Muscle layer of duodenum (tissue), 2 donors: Measurements from ENCODE around the gene WFDC8.

ENCODE experiments used
- H3K27ac ChIP-seq: one replicate; pipeline ENCODE4 v1.7.0; 2013; ENCODE audit warnings: mild to moderate bottlenecking, low read length
- H3K27me3 ChIP-seq: one replicate; pipeline ENCODE4 v1.7.0; 2013; ENCODE audit warnings: low read depth, mild to moderate bottlenecking, control low read depth, low read length
- H3K36me3 ChIP-seq, 2 donors: one replicate each; pipeline ENCODE4 v1.7.0; 2013; ENCODE audit warnings: low read length in 2 of 2, control low read depth in 1 of 2, mild to moderate bottlenecking in 1 of 2; ENCODE audit not compliant: insufficient read depth in 2 of 2, control insufficient read depth in 1 of 2
- H3K4me1 ChIP-seq, 2 donors: one replicate each; pipeline ENCODE4 v1.7.0; 2013; ENCODE audit warnings: low read length in 2 of 2, mild to moderate bottlenecking in 2 of 2, control low read depth in 1 of 2, moderate library complexity in 1 of 2; ENCODE audit not compliant: insufficient read depth in 2 of 2, control insufficient read depth in 1 of 2
- H3K4me3 ChIP-seq, 2 donors: one replicate each; pipeline ENCODE4 v1.7.0; 2013; ENCODE audit warnings: low read length in 2 of 2, low read depth in 1 of 2, mild to moderate bottlenecking in 1 of 2
- H3K9me3 ChIP-seq, 2 donors: one replicate each; pipeline ENCODE4 v1.7.0; 2013; ENCODE audit warnings: low read length in 2 of 2, control low read depth in 1 of 2, mild to moderate bottlenecking in 1 of 2; ENCODE audit not compliant: control insufficient read depth in 1 of 2
- donor health status: healthy.

Gene WFDC8

GRCh38 chr20:45509091-45509490 is 70.0 kb downstream of the WFDC8 start:
- H3K4me3 ChIP-seq, result no peak overlapping the region
- no peaks in the 10 kb centered on the region for H3K36me3 ChIP-seq
- H3K9me3 ChIP-seq, result no peaks in the 10 kb centered on the region
- no peaks in the 10 kb centered on the region for H3K4me1 ChIP-seq
- no peak overlapping the region for H3K27ac ChIP-seq
- H3K27me3 ChIP-seq, result no peaks in the 10 kb centered on the region

GRCh38 chr20:45508068-45508886 is 70.8 kb downstream of the WFDC8 start:
- Histone ChIP-seq H3K27me3 (no peaks in the 10 kb centered on the region), H3K4me1 (no peaks in the 10 kb centered on the region), H3K27ac (no peak overlapping the region), H3K9me3 (no peaks in the 10 kb centered on the region), H3K36me3 (no peaks in the 10 kb centered on the region), H3K4me3 (no peak overlapping the region)

GRCh38 chr20:45507011-45507820 is 71.9 kb downstream of the WFDC8 start:
- H3K27me3 ChIP-seq, result no peaks in the 10 kb centered on the region
- H3K27ac ChIP-seq, result no peak overlapping the region
- H3K36me3 ChIP-seq, result no peaks in the 10 kb centered on the region
- no peaks in the 10 kb centered on the region for H3K9me3 ChIP-seq
- no peak overlapping the region for H3K4me3 ChIP-seq
- H3K4me1 ChIP-seq, result no peaks in the 10 kb centered on the region

GRCh38 chr20:45506398-45506797 is 72.7 kb downstream of the WFDC8 start:
- no peaks in the 10 kb centered on the region for H3K4me1 ChIP-seq
- no peak overlapping the region for H3K4me3 ChIP-seq
- H3K36me3 ChIP-seq, result no peaks in the 10 kb centered on the region
- H3K27ac ChIP-seq, result no peak overlapping the region
- H3K27me3 ChIP-seq, result no peaks in the 10 kb centered on the region
- H3K9me3 ChIP-seq, result no peaks in the 10 kb centered on the region

- Histone ChIP-seq H3K27me3 (no peaks in the 10 kb centered on the region), H3K9me3 (no peaks in the 10 kb centered on the region), H3K4me3 (no peak overlapping the region), H3K36me3 (no peaks in the 10 kb centered on the region), H3K4me1 (no peaks in the 10 kb centered on the region), H3K27ac (no peak overlapping the region)
These were observed 75.7 kb downstream of the WFDC8 start for GRCh38 chr20:45503403-45503802.

GRCh38 chr20:45502561-45502960 is 76.5 kb downstream of the WFDC8 start:
- Histone ChIP-seq H3K4me1 (no peaks in the 10 kb centered on the region), H3K4me3 (no peak overlapping the region), H3K9me3 (no peaks in the 10 kb centered on the region), H3K27me3 (no peaks in the 10 kb centered on the region), H3K36me3 (no peaks in the 10 kb centered on the region), H3K27ac (no peak overlapping the region)
